HCT116 (cell line): ENCODE data around the gene AGRP. TPM values are rescaled to one million over a fixed set of nuclear protein-coding genes. Genes with fewer than 3 reads are reported as not detected.

Experiments used
- ATAC-seq: fragments of 200-7000 bp; cut with Tn5 transposase; 2 replicates; pipeline ENCODE4 v1.9.1; 2020; ENCODE audit warnings: mild to moderate bottlenecking, moderate library complexity
- BruUV-seq: library from RNA; stranded (reverse); fragments of 400-500 nt; replicated peaks from 2 replicates; lab custom pipeline; 2021; lab: Mats Ljungman, UMichigan
- CTCF ChIA-PET: fragments of 300-600 bp; sonication (Branson Sonifier 250); formaldehyde crosslinking; loops from one replicate; lab custom pipeline; 2021; ENCODE audit warnings: antibody characterized with exemption; lab: Charles Lee
- POLR2A ChIA-PET: fragments of 300-600, 350-600 bp; sonication (Branson Sonifier 250); formaldehyde crosslinking; loops from one replicate; lab custom pipeline; 2021; ENCODE audit warnings: antibody characterized with exemption; lab: Charles Lee
- RAD21 ChIA-PET, 2 experiments: fragments of 300-600 bp; sonication (Branson Sonifier 250); formaldehyde crosslinking; loops; one replicate each; lab custom pipeline; 2023; ENCODE audit warnings: low total read pairs in 2 of 2; ENCODE audit not compliant: uncharacterized antibody in 2 of 2, unreplicated experiment in 2 of 2, low non-redundant PET in 1 of 2; lab: Charles Lee
- DNase-seq: peaks from one replicate; pipeline ENCODE4 v3.0.0-alpha.2; 2010; ENCODE audit warnings: low read depth, low spot score
- H2AFZ ChIP-seq: fragments of 200-600 bp; shearing (Covaris generic), sonication (generic); 2 replicates; pipeline ENCODE4 v1.6.1; 2017; ENCODE audit warnings: low read depth, mixed run types, mixed read lengths, antibody characterized with exemption, low read length; ENCODE audit not compliant: poor library complexity, severe bottlenecking
- H3K27ac ChIP-seq: 2 replicates; pipeline ENCODE4 v1.5.1; 2012; ENCODE audit warnings: low read depth, low read length
- H3K27me3 ChIP-seq: fragments of 200-600 bp; sonication (generic); 2 replicates; pipeline ENCODE4 v1.6.1; 2016; ENCODE audit warnings: mixed run types, low read length, mixed read lengths; ENCODE audit not compliant: insufficient read depth
- H3K36me3 ChIP-seq, 2 experiments: fragments of 200-500 bp in 1 of 2; fragments of 200-600 bp in 1 of 2; sonication (Bioruptor generic) in 1 of 2; sonication (generic) in 1 of 2; 2 replicates each; pipeline versions ENCODE4 v1.5.1 to v1.6.1; 2014 to 2016; ENCODE audit warnings: low read length in 2 of 2, inconsistent platforms in 1 of 2, mixed read lengths in 1 of 2, mixed run types in 1 of 2; ENCODE audit not compliant: insufficient read depth in 2 of 2, control insufficient read depth in 1 of 2
- H3K4me1 ChIP-seq, 2 experiments: fragments of 200-600 bp in 1 of 2; sonication (generic) in 1 of 2; 2 replicates each; pipeline versions ENCODE4 v1.5.1 to v1.6.1; 2012 to 2017; ENCODE audit warnings: low read length in 2 of 2, inconsistent platforms in 1 of 2, mild to moderate bottlenecking in 1 of 2, mixed read lengths in 1 of 2, mixed run types in 1 of 2, moderate library complexity in 1 of 2; ENCODE audit not compliant: insufficient read depth in 2 of 2, control insufficient read depth in 1 of 2
- H3K4me2 ChIP-seq: fragments of 200-600 bp; sonication (generic); 2 replicates; pipeline ENCODE4 v1.6.1; 2017; ENCODE audit warnings: mixed run types, low read length, mixed read lengths
- H3K4me3 ChIP-seq, 2 experiments: fragments of 200-600 bp in 1 of 2; sonication (generic) in 1 of 2; replicated peaks in 1 of 2; 2 replicates each; pipeline ENCODE4 v1.5.1; 2011 to 2016; ENCODE audit warnings: low read length in 2 of 2, control low read depth in 1 of 2, low read depth in 1 of 2, mild to moderate bottlenecking in 1 of 2, mixed read lengths in 1 of 2, mixed run types in 1 of 2
- H3K79me2 ChIP-seq: fragments of 200-600 bp; sonication (generic); 2 replicates; pipeline ENCODE4 v1.6.1; 2017; ENCODE audit warnings: mild to moderate bottlenecking, mixed run types, low read length, moderate library complexity, mixed read lengths; ENCODE audit not compliant: insufficient read depth
- H3K9ac ChIP-seq: fragments of 200-600 bp; sonication (generic); 2 replicates; pipeline ENCODE4 v1.6.1; 2016; ENCODE audit warnings: low read length, mixed read lengths
- H3K9me2 ChIP-seq: fragments of 200-600 bp; sonication (generic), shearing (Covaris generic); 2 replicates; pipeline ENCODE4 v1.6.1; 2017; ENCODE audit warnings: mixed run types, mild to moderate bottlenecking, moderate library complexity; ENCODE audit not compliant: insufficient read depth
- H3K9me3 ChIP-seq, 2 experiments: fragments of 200-500 bp in 1 of 2; fragments of 200-600 bp in 1 of 2; sonication (Bioruptor generic) in 1 of 2; sonication (generic) in 1 of 2; 2 replicates each; pipeline ENCODE4 v1.6.1; 2014 to 2017; ENCODE audit warnings: low read length in 2 of 2, mixed read lengths in 2 of 2, inconsistent platforms in 1 of 2, low read depth in 1 of 2, mild to moderate bottlenecking in 1 of 2, mixed run types in 1 of 2, moderate library complexity in 1 of 2; ENCODE audit not compliant: control insufficient read depth in 1 of 2, insufficient read depth in 1 of 2
- H4K20me1 ChIP-seq: fragments of 200-600 bp; sonication (generic), shearing (Covaris generic); 2 replicates; pipeline ENCODE4 v1.6.1; 2017; ENCODE audit warnings: mixed run types, mild to moderate bottlenecking, moderate library complexity; ENCODE audit not compliant: insufficient read depth
- CTCF ChIP-seq, 3 experiments: fragments of 200-600 bp in 1 of 3; sonication (generic) in 1 of 3; IDR thresholded peaks in 2 of 3; conservative IDR thresholded peaks in 1 of 3; 2 replicates each; pipeline ENCODE4 v1.5.1; 2012 to 2017; ENCODE audit warnings: low read depth in 2 of 3, low read length in 2 of 3, antibody characterized with exemption in 1 of 3, borderline replicate concordance in 1 of 3, control low read depth in 1 of 3, mild to moderate bottlenecking in 1 of 3, mixed read lengths in 1 of 3, mixed run types in 1 of 3, moderate library complexity in 1 of 3; ENCODE audit not compliant: insufficient read depth in 1 of 3
- EGR1 ChIP-seq: IDR thresholded peaks from 2 replicates; pipeline ENCODE4 v1.6.1; 2012; ENCODE audit warnings: low read depth
- EZH2phosphoT487 ChIP-seq: fragments of 200-600 bp; IDR thresholded peaks from 2 replicates; pipeline ENCODE4 v1.6.1; 2018; ENCODE audit warnings: antibody characterized with exemption, borderline replicate concordance
- FOSL1 ChIP-seq: IDR thresholded peaks from 2 replicates; pipeline ENCODE4 v1.6.1; 2012; ENCODE audit warnings: low read depth
- SRF ChIP-seq: IDR thresholded peaks from 2 replicates; pipeline ENCODE4 v1.6.1; 2012; ENCODE audit warnings: low read depth
- ZNF274 ChIP-seq: fragments of 200-500 bp; sonication (Bioruptor generic); IDR thresholded peaks from 2 replicates; pipeline ENCODE4 v1.6.1; 2014; ENCODE audit warnings: mild to moderate bottlenecking, low read depth, low read length, inconsistent platforms
- intact Hi-C: fragments of 100-400 bp; cut with micrococcal nuclease; formaldehyde crosslinking; loops from 2 replicates; pipeline ENCODE4 v1.10.0; 2022
- total RNA-seq: library from RNA; stranded (reverse); gene quantifications from one replicate; pipeline ENCODE4 v1.2.1, GENCODE V29; 2021; ENCODE audit not compliant: unreplicated experiment
- TF ChIP-seq, protein P1 (sequence below): IDR thresholded peaks from 2 replicates; pipeline ENCODE4 v1.6.1; 2011; ENCODE audit warnings: mild to moderate bottlenecking, low read length, moderate library complexity; ENCODE audit not compliant: insufficient replicate concordance; ENCODE audit errors: extremely low read depth

The AGRP gene
- total RNA-seq, 1 experiment from 2014 or later: not detected

DNA sequence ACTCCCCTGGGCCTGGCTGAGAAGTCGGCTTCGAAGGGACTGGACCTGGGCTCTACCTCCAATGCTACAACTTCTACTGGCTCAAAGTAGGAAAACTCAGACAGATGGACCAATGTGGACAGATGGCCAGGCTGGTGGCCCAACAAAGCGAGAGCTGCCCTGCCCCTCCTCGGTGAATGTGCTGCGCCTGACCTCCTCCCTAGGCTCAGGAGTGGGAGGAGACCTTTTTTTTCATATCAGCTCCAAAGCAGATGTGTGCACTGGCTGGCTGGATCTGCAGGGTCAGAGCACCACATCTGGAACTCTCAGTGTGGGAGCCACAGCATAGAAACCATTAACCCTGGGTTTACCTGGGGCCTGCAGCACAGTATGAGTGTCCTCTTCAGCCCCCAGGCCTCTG is 23.2 kb downstream of the AGRP start:
- Histone ChIP-seq H3K9me2 (no peaks in the 10 kb centered on the region), H4K20me1 (no peaks in the 10 kb centered on the region), H2AFZ (no peak overlapping the region), H3K9ac (no peak overlapping the region), H3K36me3 (no peaks in the 10 kb centered on the region), H3K4me2 (no peak overlapping the region), H3K27ac (no peak overlapping the region), H3K4me3 (no peak overlapping the region), H3K79me2 (peaks cover 6% of the 10 kb centered on the region; the same call in 1 of the 2 replicates), H3K9me3 (no peaks in the 10 kb centered on the region), H3K27me3 (no peaks in the 10 kb centered on the region), H3K4me1 (peaks cover 3 to 10% of the 10 kb centered on the region in 2 experiments; a peak in 3 of 4 replicates)
- ATAC-seq: no peak
- BruUV-seq: no TSS peak
- no peak for DNase-seq
- ChIA-PET RAD21 (no interaction called here), POLR2A (no interaction called here), CTCF (interaction anchor here (1.4 kb wide), 1 partner anchor 32 kb away, joined by 4 read pairs; no protein-coding TSS in a partner anchor)
- TF ChIP-seq FOSL1 (no peak), SRF (no peak), EZH2phosphoT487 (no peak), EGR1 (no peak), ZNF274 (no peak), CTCF (IDR thresholded peaks at IDR 0.05 in 2 of 3, conservative IDR thresholded peaks at IDR 0.05 in 1 of 3; ENCODE audit: borderline replicate concordance in 1 of 3, insufficient read depth in 1 of 3, low read depth in 2 of 3, low read length in 2 of 3) (no peak)
- TF ChIP-seq, protein P1, sequence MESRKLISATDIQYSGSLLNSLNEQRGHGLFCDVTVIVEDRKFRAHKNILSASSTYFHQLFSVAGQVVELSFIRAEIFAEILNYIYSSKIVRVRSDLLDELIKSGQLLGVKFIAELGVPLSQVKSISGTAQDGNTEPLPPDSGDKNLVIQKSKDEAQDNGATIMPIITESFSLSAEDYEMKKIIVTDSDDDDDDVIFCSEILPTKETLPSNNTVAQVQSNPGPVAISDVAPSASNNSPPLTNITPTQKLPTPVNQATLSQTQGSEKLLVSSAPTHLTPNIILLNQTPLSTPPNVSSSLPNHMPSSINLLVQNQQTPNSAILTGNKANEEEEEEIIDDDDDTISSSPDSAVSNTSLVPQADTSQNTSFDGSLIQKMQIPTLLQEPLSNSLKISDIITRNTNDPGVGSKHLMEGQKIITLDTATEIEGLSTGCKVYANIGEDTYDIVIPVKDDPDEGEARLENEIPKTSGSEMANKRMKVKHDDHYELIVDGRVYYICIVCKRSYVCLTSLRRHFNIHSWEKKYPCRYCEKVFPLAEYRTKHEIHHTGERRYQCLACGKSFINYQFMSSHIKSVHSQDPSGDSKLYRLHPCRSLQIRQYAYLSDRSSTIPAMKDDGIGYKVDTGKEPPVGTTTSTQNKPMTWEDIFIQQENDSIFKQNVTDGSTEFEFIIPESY: no peak
- intact Hi-C loops: no loop called here
